GM18909 (cell line): ENCODE results near the gene MED12L.

Source experiments
- ATAC-seq: cut with Tn5 transposase; IDR thresholded peaks from one replicate; pipeline ENCODE4 v1.9.1; 2021; ENCODE audit warnings: mild to moderate bottlenecking; ENCODE audit not compliant: unreplicated experiment, poor library complexity

The MED12L gene

GRCh38 chr3:151476344-151477018 lies 391.0 kb downstream of the MED12L start:
- ATAC-seq = no peak

DNA sequence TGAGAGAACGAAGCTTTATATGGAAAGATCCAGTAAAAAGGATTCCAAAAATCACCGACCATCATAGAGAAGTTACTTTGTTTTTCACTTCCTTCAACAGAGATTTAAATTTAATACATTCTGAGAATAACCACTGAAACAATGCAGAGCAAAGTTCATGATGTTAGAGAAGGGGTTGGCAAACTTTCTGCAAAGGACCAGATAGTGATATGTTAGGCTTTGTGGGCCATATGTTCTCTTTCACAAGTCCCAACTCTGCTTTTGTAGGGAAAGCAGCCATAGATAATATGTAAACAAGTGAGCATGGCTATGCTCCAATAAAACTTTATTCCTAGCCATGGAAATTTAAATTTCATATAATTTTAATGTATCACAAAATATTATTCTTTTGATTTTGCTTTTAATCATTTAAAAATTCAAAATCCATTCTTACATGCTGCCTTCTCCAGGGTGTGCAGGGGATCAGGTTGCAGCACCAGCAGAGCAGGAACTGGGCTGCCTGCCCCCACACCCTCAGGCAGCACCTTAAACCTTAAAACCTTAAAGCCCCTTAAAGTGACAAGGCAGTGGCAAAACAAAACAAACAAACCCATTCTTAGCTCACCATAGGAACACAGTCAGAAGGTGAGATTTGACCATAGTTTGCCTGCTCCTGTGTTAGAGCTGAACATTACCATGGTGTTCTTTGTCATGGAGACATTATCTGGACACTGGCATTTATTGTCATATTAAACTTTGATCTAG lies 392.3 kb downstream of the MED12L start:
- no peak for ATAC-seq

- no peak for ATAC-seq
Measured at GRCh38 chr3:151478335-151478697, 392.9 kb downstream of the MED12L start.

- no peak for ATAC-seq
Measured at GRCh38 chr3:151479452-151479851, 394.0 kb downstream of the MED12L start.

GRCh38 chr3:151480492-151480891 lies 395.0 kb downstream of the MED12L start:
- ATAC-seq = no peak

GRCh38 chr3:151483488-151483887 lies 398.0 kb downstream of the MED12L start:
- ATAC-seq = no peak

GRCh38 chr3:151483961-151484520 lies 398.6 kb downstream of the MED12L start:
- ATAC-seq = no peak
